AG09319 (cell line): Measurements from ENCODE around the gene CCDC69.
"Not testable (repeated sequence)": the region's sequence is repeated elsewhere in the genome, so short reads cannot be mapped to it uniquely, and the experiment has no call there.

Source experiments
- DNase-seq: peaks from one replicate; pipeline ENCODE4 v3.0.0-alpha.2; 2010; ENCODE audit warnings: low read depth; ENCODE audit errors: extremely low read depth
- TF ChIP-seq, protein P1 (sequence below): IDR thresholded peaks from 2 replicates; pipeline ENCODE4 v1.5.1; 2011; ENCODE audit warnings: low read depth, mild to moderate bottlenecking, inconsistent platforms, low read length, moderate library complexity

Gene CCDC69

DNA sequence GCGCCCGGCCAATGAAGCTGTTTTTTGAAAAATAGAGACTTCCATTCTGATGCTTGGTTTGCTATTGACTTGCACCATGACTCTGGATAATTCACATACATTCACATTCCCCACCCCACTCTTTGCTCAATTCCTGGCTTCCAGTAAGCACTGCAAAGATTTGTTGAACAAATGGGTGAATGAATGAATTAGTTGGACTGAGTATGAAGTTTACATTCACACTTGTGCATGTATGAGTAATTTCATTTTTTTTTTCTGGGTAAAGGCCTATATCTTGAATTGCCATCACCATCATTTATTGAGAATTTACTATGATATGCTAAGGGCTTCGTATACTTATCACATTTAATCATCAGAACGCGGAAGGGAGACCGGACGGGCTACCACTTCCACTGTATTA, 13.8 kb upstream of the CCDC69 start:
- no peak for DNase-seq
- TF ChIP-seq, protein P1, sequence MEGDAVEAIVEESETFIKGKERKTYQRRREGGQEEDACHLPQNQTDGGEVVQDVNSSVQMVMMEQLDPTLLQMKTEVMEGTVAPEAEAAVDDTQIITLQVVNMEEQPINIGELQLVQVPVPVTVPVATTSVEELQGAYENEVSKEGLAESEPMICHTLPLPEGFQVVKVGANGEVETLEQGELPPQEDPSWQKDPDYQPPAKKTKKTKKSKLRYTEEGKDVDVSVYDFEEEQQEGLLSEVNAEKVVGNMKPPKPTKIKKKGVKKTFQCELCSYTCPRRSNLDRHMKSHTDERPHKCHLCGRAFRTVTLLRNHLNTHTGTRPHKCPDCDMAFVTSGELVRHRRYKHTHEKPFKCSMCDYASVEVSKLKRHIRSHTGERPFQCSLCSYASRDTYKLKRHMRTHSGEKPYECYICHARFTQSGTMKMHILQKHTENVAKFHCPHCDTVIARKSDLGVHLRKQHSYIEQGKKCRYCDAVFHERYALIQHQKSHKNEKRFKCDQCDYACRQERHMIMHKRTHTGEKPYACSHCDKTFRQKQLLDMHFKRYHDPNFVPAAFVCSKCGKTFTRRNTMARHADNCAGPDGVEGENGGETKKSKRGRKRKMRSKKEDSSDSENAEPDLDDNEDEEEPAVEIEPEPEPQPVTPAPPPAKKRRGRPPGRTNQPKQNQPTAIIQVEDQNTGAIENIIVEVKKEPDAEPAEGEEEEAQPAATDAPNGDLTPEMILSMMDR: no peak

DNA sequence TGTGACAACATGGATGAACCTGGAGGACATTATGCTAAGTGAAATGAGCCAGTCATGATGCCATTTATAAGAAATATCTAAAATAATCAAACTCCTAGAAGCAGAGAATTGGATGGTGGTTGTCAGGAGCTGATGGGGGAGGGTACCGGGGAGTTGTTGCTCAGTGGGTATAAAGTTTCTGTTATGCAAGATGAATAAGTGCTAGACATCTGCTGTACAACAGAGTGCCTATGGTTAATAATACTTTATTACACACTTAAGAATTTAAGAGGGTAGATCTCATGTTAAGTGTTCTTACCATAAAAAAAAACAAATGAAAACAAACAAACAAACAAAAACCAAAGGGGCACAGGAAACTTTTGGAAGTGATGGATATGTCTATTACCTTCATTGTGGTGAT, 13.0 kb upstream of the CCDC69 start:
- DNase-seq: no peak

DNA sequence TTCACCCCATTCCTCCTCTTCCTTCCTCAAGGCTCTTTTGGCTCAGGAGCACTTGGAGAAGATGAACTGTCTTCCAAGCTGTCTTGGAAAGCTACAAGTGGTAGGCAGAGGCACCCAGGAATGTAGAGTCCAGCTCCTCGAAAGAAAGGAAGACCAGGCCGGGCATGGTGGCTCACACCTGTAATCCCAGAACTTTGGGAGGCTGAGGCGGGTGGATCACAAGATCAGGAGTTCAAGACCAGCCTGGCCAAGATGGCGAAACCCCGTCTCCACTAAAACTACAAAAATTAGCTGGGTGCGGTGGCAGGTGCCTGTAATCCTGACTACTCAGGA, 11.3 kb upstream of the CCDC69 start:
- DNase-seq: not testable (repeated sequence)

More for the DNA sequence above, 13.0 kb upstream of the CCDC69 start:
- TF ChIP-seq, protein P1: no peak

DNA sequence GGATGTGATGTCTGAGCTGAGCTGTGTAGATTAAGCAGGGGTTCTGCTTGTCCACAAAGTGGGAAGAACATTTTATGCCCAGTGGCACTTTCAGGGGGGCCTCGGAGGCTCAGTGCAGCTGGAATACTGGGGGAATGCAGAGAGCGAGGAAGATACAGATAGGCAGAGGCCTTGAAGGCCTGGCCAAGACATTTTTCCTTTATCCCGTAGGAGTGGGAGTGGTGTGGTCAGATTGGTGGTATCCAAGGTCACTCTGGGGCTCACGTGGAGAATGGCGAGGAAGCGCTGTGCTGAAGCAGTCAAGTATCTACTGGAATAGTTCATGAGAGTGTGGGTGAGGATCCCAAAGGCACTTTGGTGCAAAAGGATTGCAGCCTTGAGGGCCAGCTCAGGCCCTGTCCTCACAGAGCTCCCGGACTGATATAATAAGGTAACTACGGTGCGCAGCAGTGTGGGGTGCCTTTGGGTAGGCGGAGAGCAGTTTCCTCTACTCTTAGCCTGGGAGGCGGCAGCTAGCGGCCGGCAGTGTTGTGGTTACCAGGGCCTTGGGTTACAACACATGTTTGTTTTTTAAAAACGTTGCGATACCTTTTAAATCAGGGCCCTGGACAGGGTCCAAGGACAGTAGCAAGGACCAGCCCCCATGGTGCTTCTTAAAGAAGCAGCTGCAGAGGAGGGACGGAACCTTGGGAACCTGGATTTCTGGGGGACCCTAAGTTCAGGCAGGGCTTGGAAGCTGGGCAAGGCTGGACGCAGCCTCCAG, 10.8 kb upstream of the CCDC69 start:
- TF ChIP-seq, protein P1: no peak
- peak; percentile 23 for DNase-seq

DNA sequence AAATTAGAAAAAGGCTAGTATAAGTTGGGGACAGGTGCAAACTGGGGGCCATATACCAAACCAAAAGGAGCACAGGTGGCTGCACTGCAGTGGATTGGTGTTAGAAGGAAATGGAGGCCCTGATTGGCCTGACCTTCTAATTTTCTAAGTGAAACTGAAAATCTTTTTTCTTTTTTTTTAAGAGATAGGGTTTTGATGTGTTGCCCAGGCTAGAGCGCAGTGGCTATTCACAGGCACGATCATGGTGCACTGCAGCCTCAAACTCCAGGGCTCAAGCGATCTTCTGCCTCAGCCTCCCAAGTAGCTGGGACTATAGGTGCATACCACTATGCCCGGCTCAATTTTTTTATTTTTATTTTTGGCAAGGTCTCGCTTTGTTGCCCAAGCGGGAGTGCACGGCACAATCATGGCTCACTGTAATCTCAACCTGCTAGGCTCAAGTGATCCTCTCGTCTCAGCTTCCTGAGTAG, 9.8 kb upstream of the CCDC69 start:
- DNase-seq: no peak
- TF ChIP-seq, protein P1: no peak

DNA sequence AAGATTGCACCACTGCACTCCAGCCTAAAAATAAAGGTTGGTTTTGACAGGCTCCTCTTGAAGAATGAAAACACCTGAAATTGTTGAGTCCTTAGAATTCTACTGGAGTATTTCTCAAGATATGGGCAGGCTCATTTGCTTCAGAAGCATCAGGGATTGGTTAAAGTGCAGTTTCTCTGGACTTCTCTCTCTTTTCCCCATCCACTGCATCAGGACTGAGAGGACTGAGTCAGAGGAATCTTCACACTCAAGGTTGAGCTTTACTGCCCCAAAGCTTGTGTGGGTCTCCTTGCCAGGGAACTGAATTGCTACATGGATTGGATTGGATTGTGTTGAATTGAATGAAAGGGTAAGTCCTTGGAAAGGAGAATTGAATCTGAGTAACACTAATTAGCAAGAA, 7.5 kb upstream of the CCDC69 start:
- TF ChIP-seq, protein P1: no peak
- DNase-seq: no peak

DNA sequence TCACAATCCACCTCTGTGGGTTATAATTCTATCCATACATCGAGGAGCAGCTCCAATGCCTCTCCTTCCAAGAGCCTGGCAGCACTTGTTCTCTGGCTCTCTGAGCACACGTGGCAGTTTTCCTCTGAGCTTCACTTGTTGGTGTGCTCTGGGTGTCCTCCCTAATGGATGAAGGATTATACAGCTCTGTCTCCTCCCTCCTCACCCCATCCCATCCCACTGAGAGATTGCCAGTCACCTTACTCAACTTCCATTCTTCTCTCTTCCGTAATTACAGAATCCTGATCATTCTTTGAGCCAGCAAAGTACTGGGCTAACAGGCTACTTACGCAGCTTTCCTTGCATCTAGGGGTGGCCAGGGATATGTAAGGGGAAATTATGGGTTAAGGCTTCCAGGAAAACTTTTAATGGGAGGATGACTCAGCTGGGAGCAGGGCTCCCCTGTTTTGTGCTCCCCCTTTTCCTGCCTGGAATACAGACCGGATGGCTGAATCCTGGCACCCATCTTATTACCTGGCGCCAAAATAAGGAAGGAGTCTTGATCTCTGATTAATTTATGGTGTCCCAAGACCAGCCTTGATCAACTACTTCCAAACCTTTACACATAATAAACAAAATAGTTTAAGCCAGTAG, 6.3 kb upstream of the CCDC69 start:
- TF ChIP-seq, protein P1: no peak
- no peak for DNase-seq
